IMR-90 (cell line): ENCODE measurements around the gene CHRNB1.

ENCODE experiments used
- CEBPB ChIP-seq: IDR thresholded peaks from 2 replicates; pipeline ENCODE4 v1.6.1; 2012; ENCODE audit warnings: low read depth, low read length, improper control_type of control experiment
- CHD1 ChIP-seq: IDR thresholded peaks from 2 replicates; pipeline ENCODE4 v1.6.1; 2012; ENCODE audit warnings: low read depth, low read length, improper control_type of control experiment
- FOS ChIP-seq: fragments of 150-350 bp; IDR thresholded peaks from 2 replicates; pipeline ENCODE4 v1.6.1; 2016; ENCODE audit warnings: low read depth, low read length
- NFE2L2 ChIP-seq: fragments of 150-350 bp; IDR thresholded peaks from 2 replicates; pipeline ENCODE4 v1.6.1; 2016; ENCODE audit warnings: low read depth, mild to moderate bottlenecking, low read length
- POLR2A ChIP-seq: IDR thresholded peaks from 2 replicates; pipeline ENCODE4 v1.6.1; 2012; ENCODE audit warnings: mild to moderate bottlenecking, low read depth, low read length
- RAD21 ChIP-seq: IDR thresholded peaks from 2 replicates; pipeline ENCODE4 v1.6.1; 2012; ENCODE audit warnings: low read length, improper control_type of control experiment
- RCOR1 ChIP-seq: IDR thresholded peaks from 2 replicates; pipeline ENCODE4 v1.6.1; 2012; ENCODE audit warnings: mild to moderate bottlenecking, low read length, improper control_type of control experiment; ENCODE audit not compliant: insufficient replicate concordance
- RFX5 ChIP-seq: IDR thresholded peaks from 2 replicates; pipeline ENCODE4 v1.8.0; 2012; ENCODE audit warnings: low read depth, mild to moderate bottlenecking, low read length, moderate library complexity
- SMC3 ChIP-seq: fragments of 150-350 bp; IDR thresholded peaks from 2 replicates; pipeline ENCODE4 v1.6.1; 2016; ENCODE audit warnings: low read depth, mild to moderate bottlenecking, antibody characterized with exemption, low read length, moderate library complexity
- TF ChIP-seq, protein P1 (sequence below): conservative IDR thresholded peaks from 2 replicates; pipeline ENCODE4 v1.5.1; 2012; ENCODE audit warnings: mild to moderate bottlenecking, low read depth, low read length, improper control_type of control experiment

DNA sequence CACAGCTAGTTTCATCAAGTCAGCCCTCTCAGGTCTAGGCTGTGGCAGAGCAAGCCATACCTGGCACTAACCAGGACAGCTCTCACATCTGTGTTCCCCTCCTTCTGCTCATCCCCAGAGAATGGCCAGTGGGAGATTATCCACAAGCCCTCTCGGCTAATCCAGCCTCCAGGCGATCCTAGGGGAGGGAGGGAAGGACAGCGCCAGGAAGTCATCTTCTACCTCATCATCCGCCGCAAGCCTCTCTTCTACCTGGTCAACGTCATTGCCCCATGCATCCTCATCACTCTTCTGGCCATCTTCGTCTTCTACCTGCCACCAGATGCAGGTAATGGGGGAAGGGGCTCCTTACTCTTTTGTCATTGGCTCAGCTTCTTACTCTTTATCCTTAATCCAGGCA lies 3.6 kb downstream of the CHRNB1 start:
- no peak for TF ChIP-seq RAD21
- TF ChIP-seq, protein P1, sequence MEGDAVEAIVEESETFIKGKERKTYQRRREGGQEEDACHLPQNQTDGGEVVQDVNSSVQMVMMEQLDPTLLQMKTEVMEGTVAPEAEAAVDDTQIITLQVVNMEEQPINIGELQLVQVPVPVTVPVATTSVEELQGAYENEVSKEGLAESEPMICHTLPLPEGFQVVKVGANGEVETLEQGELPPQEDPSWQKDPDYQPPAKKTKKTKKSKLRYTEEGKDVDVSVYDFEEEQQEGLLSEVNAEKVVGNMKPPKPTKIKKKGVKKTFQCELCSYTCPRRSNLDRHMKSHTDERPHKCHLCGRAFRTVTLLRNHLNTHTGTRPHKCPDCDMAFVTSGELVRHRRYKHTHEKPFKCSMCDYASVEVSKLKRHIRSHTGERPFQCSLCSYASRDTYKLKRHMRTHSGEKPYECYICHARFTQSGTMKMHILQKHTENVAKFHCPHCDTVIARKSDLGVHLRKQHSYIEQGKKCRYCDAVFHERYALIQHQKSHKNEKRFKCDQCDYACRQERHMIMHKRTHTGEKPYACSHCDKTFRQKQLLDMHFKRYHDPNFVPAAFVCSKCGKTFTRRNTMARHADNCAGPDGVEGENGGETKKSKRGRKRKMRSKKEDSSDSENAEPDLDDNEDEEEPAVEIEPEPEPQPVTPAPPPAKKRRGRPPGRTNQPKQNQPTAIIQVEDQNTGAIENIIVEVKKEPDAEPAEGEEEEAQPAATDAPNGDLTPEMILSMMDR = no peak
- TF ChIP-seq POLR2A = no peak
- TF ChIP-seq NFE2L2 = no peak
- TF ChIP-seq RCOR1 = no peak
- TF ChIP-seq CEBPB = no peak
- no peak for TF ChIP-seq CHD1
- TF ChIP-seq FOS = no peak
- no peak for TF ChIP-seq SMC3
- TF ChIP-seq RFX5 = no peak
